GM19397 (cell line): Measurements from ENCODE around the gene PICK1.
"Not testable (repeated sequence)": the region's sequence is repeated elsewhere in the genome, so short reads cannot be mapped to it uniquely, and the experiment has no call there.

Experiments
- ATAC-seq: cut with Tn5 transposase; IDR thresholded peaks from one replicate; pipeline ENCODE4 v1.9.1; 2021; ENCODE audit warnings: mild to moderate bottlenecking, moderate library complexity; ENCODE audit not compliant: unreplicated experiment

Gene PICK1

GRCh38 chr22:38073150-38074130 is 16.2 kb downstream of the PICK1 start:
- no peak for ATAC-seq

- no peak for ATAC-seq
Observed at GRCh38 chr22:38074181-38075104, 17.2 kb downstream of the PICK1 start.

GRCh38 chr22:38075105-38075825 is 18.1 kb downstream of the PICK1 start:
- no peak for ATAC-seq

GRCh38 chr22:38075961-38076360 is 18.8 kb downstream of the PICK1 start:
- ATAC-seq: no peak

GRCh38 chr22:38077096-38077495 is 19.9 kb downstream of the PICK1 start:
- ATAC-seq: no peak

- no peak for ATAC-seq
Observed at GRCh38 chr22:38077595-38077994, 20.4 kb downstream of the PICK1 start.

GRCh38 chr22:38078046-38078840 is 21.0 kb downstream of the PICK1 start:
- ATAC-seq: no peak

GRCh38 chr22:38079208-38079607 is 22.0 kb downstream of the PICK1 start:
- ATAC-seq: not testable (repeated sequence)

GRCh38 chr22:38079804-38080203 is 22.6 kb downstream of the PICK1 start:
- no peak for ATAC-seq

- no peak for ATAC-seq
Observed at GRCh38 chr22:38080474-38080849, 23.3 kb downstream of the PICK1 start.

- ATAC-seq: no peak
Observed at GRCh38 chr22:38080850-38081635, 23.8 kb downstream of the PICK1 start.

GRCh38 chr22:38081636-38081940 is 24.4 kb downstream of the PICK1 start:
- no peak for ATAC-seq

- ATAC-seq: no peak
Observed at GRCh38 chr22:38081941-38082828, 25.0 kb downstream of the PICK1 start.

GRCh38 chr22:38082986-38083710 is 25.9 kb downstream of the PICK1 start:
- no peak for ATAC-seq

GRCh38 chr22:38083931-38084631 is 26.9 kb downstream of the PICK1 start, which contains the start of gene SLC16A8:
TSS of gene SLC16A8 (minus strand) at chr22:38084184. CDS start at chr22:38082873, 1,311 bp downstream.
- no peak for ATAC-seq

GRCh38 chr22:38085056-38085455 is 27.9 kb downstream of the PICK1 start:
- ATAC-seq: no peak

- ATAC-seq: no peak
Observed at GRCh38 chr22:38085501-38085900, 28.3 kb downstream of the PICK1 start.
